GM19238 (cell line): ENCODE measurements around the gene FYTTD1.
A peak's percentile ranks its signal among the peaks of the same experiment; 100 is the strongest.

Experiments
- DNase-seq: peaks from one replicate; pipeline ENCODE4 v3.0.0; 2011; ENCODE audit warnings: low spot score; ENCODE audit not compliant: insufficient read length

FYTTD1 gene

DNA sequence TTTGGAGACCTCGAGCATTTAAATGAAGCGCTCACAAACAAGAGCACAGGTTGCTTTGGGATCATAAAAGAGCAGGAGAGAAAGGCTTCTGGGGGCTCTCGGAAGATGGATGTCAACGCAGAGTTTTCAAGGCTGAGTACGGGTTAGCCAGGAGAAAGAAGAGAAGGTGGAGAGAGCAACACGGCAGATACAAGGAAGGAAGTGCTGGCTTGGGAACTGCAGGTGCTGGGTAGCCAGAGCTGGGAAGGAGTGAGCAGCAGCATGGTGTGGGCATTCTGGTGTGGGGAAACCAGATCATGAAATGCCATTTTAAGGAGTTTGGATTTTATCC lies 12.4 kb upstream of the FYTTD1 start:
- DNase-seq: no peak

DNA sequence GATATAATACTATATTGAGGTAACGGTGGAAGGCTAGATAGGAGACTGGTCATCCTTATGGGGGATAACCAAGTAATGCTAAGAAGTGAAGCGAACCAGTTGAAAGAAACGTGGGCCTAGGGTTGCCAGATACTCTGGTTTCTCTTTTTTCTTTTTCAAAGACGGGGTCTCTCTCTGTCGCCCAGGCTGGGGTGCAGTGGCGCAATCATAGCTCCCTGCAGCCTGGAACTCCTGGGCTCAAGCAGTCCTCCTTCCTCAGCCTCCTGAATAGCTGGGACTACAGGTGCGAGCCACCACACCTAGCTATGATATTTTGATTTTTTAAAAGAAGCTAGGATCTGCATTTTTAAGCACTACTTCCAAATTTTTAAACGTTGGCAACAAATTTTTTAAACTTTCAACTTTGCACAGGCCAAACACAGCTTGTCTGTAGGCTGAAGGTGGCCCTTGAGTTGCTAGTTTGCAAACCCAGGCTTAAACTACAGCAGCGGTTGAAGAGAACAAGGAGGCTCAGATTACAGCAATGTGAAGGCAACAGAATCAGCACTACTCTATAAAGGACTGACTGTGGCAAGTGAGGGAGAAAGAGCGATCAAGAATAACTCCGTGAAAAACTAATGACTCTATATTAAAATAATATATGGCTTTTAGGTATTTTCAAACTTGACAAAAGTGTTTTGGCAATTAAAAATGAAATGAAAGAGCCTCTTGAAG lies 11.8 kb upstream of the FYTTD1 start:
- DNase-seq: no peak

DNA sequence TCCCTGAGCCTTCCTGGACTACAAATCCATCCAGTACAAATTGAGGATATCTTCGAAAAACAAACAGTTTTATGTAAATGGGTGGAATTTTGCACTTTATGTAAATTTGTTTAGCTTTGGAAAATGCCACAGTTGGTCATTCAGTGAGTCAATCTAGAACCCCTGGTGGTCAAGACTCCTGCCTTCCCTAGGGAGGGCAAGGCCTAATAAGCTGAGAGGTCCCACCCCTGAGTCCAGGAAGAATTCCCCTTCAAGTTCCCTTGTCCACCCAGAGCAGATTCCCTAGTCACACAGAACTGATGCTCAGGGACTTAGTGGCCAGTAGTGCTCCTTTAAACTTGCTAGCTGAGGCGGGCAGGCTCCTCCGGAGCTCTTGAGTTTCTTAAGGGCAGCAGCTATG lies 6.9 kb upstream of the FYTTD1 start:
- no peak for DNase-seq

DNA sequence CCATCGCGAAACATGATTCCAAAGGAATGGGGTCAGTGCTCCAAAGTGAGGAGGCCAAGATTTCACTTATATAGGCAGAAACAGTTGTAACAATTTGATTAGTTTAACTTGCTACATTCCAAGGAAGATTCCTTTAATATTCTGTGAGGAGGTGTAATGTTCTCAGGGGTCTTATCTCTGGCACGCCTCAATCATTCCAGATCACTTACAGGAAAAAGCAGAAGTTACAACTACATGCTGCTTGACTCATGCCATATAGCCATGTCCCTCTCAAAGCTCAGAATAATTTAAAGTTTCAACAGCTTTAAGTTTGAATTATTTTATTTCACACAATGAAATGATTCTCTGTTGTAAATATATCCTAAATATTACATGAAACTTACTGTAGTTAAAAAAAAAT lies 3.5 kb upstream of the FYTTD1 start:
- no peak for DNase-seq

DNA sequence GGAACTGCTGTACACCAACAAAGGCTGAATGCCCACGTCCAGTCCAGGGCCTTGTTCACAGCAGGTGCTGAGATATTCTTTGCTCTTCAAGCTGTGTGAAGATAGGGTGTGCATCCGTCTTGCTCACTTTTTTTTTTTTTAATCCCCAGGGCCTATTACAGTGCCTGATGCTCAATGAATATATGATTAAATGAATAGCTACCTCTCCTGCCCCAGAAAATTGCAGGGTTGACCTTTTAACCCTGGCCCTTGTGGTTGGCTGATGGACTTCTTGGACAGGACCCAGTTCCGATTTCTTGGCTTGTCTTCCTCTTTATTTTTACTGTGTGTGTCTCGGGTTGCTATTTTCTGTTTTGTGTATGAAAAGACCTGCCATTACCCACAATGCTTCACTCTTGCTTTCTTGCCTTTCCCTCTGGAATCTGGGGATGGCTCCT lies 2.9 kb upstream of the FYTTD1 start:
- no peak for DNase-seq

DNA sequence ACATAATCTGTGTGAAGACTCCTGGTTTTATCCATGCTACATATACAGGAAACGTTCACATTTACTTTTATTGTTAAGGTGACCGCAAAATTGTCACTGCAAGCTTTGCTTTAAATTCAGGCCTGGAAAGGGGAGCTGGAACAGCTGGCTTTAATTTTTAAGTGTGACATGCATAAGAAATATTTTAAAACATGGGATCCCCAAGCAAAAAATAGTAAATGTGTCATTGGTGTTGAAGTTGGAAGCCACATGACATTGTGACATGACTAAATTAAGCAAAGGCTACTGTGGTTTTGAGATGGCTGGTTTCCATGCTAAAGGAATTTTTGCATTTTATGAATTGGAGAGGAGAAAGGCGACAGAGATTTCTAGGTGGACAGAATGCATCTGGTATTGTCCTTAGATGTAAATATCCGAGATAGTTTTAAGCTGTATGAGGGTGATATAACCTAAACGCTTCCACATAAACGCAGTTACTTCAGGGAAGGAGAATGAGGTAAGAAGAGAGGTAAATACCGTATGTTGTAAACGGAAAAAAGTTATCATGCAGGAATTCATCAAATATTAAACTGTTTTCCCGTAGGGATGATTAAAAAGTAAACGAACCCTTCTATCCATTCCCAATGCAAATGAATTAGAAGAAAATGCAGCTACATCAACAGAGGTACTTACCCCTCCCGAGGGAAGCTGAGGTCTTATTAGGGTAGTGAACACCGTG lies 927 bp upstream of the FYTTD1 start:
- DNase-seq: no peak

DNA sequence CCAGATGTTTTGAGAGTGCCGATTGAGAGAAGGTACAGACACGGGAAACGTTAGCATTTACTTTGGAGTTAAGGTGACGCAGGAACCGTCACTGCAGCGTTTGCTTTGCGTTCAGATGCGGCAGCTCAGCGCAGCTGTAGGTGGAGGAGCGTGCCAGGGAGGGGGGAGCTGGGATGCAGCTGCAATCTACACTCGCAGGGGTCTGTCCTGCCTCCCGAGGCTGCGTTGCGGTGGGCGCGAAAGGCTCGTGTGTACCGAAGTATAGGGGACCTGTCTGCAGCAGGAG lies 425 bp upstream of the FYTTD1 start:
- DNase-seq: peak; percentile 47

DNA sequence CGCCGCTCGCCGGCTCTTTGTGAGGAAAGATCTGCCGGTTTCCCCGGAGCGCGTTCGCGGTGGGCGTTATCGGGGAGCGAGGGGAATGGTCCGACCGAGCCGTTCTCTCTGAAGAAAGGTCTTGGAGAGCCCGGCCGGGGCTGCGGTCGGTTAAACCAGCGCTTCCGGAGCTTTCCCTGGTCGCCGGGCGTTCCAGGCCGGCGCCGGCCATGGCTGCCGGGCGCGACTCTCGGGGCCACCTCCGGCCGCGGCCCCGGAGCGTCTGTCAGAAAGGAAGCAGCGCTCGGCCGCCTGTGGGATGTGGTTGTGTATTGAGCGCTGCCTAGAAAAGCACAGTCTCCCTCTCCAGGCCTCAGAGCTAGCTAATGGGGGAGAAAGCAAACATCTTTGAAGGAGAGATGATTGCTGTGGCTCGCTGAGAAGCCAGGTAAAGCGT lies 731 bp downstream of the FYTTD1 start:
- peak; percentile 63 for DNase-seq

DNA sequence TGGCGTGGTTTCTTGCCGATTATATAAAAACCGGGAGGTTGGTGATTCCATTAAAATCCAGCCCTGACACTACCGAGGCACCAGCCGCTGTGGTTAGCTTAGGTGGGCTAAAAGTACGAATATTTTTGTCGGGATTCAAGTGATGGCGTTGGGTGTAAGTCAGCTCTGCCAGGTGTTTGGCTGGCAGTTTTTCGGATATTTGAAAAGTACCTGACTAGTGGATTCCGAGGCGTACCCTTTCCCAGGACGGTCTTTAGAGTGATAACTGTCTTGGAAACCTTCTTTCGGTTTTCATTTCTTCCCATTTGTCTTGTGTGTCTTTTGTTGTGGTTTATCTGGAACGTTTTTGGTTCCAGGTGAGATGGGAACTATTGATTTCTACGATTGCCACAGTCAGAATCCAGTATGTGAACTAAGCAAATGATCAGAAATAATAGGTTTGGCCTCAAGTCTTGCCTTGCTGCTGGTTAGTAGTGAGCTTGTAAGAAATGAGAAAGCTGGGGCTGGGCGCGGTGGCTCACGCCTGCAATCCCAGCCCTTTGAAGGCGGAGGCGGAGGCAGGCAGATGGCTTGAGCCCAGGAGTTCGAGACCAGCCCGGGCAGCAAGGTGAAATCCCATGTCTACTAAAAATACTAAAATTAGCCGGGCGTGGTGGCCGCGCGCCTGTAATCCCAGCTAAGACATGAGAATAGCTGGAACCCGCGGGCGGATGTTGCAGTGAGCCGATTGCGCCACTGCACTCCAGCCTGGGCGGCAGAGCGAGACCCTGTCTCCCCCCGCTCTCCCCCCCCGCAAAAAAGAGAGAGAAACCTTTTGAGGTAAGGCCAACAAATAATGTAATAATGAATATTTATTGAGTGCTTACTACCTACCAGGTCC lies 1.4 kb downstream of the FYTTD1 start:
- DNase-seq: no peak

DNA sequence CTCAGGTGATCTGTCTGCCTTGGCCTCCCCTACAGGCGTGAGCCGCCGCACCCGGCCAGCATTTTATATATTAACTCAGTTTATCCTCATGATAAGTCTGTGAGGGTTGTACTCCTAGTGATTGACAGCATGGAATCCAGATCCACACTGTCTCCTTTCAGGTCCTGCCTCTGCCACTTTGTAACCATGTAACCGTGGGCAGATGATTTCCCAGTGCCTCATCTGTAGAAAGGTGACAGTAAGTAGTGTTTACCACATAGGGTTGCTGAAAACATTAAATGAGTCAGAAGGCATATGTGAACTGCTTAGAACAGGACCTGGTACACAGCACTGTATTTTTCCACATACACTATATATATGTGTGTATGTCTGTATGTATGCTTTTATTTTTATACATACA lies 2.4 kb downstream of the FYTTD1 start:
- no peak for DNase-seq

DNA sequence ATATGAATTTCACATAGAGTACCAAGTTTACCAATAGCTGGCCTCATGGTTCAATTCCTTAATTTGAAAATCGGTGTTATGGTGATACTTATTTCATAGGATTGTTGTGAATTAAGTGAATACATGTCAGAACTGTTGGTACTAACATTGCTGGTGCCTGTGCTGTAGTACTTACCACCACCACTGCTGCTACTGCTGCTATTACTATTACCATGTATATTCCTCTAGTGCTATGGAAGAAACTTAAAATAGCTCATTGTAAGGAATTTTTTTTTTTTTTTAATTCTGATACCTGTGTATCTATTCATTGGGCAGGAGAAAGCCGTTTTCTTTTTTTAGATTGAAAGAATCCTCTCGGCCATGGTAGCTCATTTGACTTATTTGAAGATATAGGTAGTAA lies 3.6 kb downstream of the FYTTD1 start:
- DNase-seq: no peak

DNA sequence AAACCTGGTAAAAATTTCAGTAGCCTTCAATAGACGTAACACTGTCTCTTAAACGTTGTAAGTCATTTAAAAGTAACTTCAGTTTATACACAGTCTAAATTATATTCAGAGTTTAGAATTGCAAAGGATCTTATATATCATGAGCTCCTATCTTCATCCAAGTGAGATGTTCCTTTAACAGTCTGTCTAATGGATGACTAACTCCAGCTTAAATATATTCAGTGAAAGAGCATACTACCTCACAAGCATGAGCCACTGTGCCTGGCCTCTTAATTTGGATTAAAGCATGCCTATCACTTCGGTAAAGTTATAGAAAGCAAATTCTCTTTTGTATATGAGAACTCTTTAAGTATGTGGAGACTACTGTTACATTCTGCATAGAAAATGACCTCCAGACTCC lies 7.0 kb downstream of the FYTTD1 start:
- DNase-seq: no peak

DNA sequence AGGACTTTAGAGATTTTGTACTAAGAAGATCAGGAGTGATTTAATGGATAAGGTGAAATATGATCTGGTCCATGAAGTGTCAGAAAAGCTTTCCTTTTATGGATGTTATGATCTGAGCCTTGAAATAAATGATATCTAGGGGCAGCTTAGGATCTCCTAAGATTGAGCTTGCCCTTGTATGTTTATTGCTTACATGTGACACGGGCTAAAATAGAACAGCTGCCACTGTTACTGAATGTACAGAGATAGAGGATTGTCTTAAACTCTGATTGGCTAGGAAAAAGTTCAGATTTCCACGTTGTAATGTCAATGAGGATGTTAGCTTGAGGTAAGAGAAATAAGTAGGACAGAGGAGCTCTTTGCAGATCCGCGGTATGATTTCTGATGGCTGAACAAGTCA lies 8.8 kb downstream of the FYTTD1 start:
- DNase-seq: no peak

DNA sequence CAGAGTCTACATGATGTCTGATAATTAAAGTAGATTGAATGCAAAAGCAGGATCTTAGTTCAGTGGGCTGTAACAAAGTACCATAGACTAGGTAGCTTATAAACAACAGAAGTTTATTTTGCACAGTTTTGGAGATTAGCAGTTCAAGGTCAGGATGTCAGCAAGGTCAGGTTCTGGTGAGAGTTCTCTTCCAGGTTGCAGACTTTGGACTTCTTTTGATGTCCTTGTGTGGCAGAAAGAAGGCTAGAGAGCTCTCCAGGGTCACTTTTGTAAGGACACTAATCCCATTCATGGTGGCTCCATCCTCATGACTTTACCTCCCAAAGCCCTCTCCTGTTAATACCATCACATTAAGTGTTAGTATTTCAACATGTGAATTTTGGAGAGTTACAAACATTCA lies 12.1 kb downstream of the FYTTD1 start:
- no peak for DNase-seq

DNA sequence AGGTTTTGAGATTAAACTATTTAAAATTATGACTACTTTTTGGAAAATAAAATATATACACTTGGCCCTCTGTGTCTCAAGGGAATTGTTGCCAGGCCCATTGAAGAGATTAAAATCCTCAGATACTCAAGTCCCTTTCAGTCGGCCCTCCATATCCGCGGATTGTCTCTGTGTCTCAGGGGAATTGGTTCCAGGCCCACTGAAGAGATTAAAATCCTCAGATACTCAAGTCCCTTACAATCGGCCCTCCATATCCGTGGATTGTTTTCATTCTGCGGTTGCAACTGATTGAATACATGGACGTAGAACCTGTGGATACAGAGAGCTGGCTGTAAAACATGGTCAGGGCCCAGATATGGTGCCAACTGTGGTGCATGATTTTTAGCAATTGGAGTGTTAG lies 25.6 kb downstream of the FYTTD1 start:
- DNase-seq: no peak

DNA sequence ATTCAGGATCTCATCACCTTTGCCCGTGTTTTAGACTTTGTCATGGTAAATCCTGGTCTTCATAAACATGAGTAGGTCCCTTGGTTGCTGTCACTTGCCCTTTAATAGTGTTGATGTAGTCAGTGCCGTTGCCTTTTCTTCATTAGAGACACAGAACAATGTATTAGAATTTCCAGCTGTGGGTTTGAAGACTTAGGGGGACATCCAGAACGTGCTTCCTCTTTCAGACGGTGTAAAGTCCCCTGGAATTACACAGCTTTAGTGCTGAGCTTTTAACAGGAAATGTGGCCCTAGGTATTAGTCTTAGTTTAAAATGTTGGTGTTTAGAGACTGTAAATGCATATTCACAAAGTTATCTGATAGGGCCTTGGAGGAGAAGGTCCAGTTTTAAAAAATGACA lies 32.5 kb downstream of the FYTTD1 start:
- no peak for DNase-seq

DNA sequence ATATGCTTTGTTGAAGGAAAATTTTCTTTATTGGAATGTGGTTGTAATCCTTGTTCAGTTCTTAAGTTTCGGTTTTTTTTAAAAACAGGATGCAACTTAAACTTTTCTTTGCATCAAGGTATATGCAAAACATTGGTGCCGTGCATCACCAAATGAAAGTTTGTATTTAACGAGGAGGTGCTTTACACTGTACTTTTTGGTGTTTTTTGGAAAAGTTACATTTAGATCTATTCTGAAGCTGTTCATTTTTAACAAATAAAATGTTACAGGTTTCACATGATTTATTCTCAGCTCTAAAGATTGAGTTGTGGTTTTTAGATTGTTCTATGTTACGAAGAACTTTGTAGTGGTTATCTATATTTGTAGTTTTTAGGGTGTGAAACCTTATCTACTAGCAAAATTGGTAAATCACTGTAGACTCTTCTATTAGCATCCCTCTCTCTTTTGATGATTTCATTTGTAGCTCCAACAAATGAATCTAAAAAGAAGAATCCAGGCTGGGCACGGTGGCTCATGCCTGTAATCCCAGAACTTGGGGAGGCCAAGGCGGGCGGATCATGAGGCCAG lies 34.4 kb downstream of the FYTTD1 start:
- no peak for DNase-seq

DNA sequence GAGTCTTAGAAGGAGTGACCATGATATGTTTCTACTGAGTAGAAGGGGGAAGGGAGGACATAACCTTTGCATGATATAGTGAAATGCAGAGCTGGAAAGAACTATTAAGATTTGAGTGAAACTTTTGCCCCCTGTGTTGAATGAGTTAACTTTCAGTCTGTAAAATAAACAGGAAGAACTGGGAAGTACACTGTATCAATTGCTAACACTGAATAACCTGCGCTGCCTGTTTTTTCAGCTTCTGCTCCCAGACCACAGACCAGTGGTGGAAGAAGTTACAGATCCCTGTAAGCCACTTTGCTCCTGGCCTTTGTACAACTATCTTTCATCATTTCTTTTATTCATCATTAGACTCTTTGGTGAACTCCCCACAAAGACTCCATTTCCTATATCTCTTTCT lies 37.7 kb downstream of the FYTTD1 start:
- no peak for DNase-seq

DNA sequence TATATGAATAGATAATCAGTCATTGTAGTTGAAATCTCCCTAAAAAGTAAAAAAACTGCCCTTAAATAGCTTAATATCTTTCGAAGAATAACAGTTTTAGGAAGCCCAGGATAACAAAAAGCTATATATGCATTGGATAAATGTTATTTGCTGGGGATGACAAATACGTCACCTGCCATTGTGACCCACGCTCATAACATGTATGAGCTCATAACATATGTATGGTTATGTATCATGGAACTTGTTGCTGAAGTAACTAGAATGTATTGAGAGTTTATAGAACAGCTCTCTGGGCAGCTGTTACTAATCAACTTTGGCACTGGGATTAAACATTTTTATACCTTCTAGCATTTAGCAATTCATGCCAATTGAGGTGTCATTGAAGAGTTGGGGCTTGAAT lies 39.6 kb downstream of the FYTTD1 start:
- no peak for DNase-seq

DNA sequence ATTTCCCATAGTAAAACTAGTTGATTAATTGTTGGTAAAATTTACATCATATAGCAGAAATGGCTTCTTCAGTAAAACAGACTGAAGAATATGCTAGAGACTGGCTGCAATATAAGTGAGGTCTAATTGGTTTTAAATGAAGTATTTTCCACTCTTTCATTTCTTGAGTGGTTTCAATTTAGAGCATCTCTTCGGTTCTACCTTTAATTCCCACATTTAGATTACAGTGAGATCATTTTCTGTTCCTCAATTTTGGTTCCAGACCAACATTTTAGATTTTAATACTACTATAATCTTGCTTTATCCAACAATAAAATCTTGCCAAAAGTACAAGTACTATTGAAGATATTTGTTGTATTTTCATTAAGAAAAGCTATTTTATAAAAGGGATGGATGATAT lies 40.4 kb downstream of the FYTTD1 start:
- DNase-seq: no peak

DNA sequence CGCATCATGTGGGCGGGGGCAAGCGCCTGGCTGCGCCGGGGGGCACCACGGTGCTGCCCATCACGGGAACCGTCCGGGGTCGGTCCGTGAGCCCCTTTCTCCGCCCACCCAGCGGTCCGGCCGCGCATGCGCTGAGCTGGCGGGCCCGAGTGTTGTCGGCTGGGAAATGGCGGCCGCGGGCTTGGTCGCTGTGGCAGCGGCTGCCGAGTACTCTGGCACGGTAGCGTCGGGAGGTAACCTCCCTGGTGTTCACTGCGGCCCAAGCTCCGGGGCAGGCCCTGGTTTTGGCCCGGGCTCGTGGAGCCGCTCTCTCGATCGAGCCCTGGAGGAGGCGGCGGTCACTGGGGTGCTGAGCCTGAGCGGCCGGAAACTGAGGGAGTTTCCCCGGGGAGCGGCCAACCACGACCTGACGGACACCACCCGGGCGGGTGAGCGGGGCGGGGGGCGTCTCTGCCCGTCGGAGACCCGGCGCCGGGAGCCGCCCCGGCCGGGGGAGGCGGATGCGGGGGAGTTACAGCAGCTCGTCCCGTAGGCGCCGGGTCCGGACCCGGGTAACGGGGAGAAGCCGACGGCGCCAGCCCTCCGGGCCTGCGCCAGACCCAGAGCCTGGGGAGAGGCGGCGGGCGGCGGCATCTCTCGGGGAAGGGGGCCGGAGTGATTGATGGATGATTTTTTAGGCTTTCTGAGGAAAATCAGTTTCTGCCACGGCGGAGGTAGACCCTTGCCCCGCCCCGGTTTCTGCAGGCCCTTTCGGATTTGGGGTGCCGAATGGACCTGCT lies 41.6 kb downstream of the FYTTD1 start, which contains the start of gene LRCH3:
Gene LRCH3 (plus strand): TSS at position 142 of the 779 bp plus-strand sequence. CDS start 25 bp downstream, at position 167.
- DNase-seq: peak; percentile 79
